ENCODE results near the gene SSR2.

- TF ChIP-seq CTCF (IDR thresholded peaks at IDR 0.05; ENCODE audit: insufficient read depth, low read depth, low read length): no peak
- no peak for TF ChIP-seq EZH2 (IDR thresholded peaks at IDR 0.05; ENCODE audit: insufficient read depth, low read length)
Observed at GRCh38 chr1:155976913-155977689, 43.6 kb downstream of the SSR2 start.
